NCI-H1436 treated with DMSO at 0.1 percent for 48 hours (cell line): ENCODE measurements around the gene SRA1.

Experiments used
- DNase-seq: peaks from one replicate; lab custom pipeline; 2025; lab: John Stamatoyannopoulos, UW

Gene SRA1

DNA sequence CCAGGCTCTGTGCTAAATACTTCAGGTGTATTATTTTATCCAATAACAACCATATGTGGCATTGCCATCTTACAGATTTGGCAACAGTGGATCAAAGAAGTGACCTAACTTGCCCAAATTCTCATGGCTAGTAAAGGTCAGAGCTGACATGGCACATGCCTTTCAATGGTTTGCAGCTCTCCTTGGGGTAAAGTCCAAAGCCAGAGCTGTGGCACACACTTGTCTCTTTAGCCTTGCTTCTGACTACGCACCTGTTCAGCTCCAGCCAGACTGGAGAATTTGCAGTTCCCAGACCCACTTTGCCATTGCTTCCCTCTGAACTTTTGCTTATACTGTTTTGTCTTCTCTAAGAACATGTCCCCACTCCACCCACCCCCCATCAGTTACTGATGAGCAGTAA is 13.2 kb upstream of the SRA1 start:
- no peak for DNase-seq

DNA sequence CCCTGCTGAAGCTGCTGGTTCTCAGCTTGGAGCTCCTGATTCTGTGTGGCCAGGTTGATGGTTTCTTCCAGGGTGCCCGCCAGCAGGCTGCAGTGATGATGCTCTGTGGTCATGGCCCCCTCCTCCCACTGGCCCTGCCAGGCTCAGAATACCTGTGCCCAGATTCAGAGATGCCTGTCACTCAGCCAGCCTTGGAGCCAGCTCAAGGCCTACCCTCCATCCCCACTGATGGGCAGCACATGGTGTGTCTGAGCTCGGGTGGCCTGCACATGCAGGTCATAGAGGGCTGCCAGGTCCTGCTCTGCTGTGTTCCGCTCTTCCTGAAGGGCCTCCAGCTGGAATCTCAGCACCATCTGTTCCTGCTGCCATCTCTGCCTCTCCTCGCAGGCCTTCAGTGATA is 12.8 kb upstream of the SRA1 start:
- no peak for DNase-seq

DNA sequence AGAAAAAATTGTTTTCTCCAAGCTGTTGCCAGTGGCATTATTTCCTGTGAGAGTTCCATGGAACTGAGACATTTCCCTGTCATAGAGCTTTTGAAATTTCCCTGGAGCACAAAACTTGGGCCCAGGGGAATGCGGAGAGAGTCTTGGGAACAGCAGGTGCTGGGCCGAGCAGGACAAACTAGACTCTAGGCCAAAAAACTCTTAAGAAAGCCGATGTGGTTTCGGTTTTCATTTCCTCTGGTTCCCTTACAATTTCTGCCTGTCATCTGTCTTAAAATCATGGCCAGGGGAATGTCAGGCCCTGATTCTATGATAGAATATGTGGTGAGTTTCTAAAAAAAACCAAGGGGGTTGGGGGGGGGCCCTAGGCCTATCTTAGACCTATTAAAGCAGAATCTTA is 11.9 kb upstream of the SRA1 start:
- no peak for DNase-seq

DNA sequence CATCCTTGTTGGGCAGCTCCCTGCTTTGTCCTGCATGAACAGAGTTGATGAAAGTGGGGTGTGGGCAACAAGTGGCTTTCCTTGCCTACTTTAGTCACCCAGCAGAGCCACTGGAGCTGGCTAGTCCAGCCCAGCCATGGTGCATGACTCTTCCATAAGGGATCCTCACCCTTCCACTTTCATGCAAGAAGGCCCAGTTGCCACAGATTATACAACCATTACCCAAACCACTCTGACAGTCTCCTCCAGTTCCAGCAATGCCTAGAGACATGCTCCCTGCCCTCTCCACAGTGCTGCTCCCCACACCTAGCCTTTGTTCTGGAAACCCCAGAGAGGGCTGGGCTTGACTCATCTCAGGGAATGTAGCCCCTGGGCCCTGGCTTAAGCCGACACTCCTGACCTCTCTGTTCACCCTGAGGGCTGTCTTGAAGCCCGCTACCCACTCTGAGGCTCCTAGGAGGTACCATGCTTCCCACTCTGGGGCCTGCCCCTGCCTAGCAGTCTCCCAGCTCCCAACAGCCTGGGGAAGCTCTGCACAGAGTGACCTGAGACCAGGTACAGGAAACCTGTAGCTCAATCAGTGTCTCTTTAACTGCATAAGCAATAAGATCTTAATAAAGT is 11.3 kb upstream of the SRA1 start:
- DNase-seq = no peak

DNA sequence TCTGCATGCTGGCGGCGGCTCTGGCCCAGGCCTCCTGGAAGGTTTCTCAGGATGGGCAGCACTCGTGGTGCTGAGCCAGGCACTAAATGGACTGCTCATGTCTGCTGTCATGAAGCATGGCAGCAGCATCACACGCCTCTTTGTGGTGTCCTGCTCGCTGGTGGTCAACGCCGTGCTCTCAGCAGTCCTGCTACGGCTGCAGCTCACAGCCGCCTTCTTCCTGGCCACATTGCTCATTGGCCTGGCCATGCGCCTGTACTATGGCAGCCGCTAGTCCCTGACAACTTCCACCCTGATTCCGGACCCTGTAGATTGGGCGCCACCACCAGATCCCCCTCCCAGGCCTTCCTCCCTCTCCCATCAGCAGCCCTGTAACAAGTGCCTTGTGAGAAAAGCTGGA is 10.6 kb upstream of the SRA1 start:
- no peak for DNase-seq

DNA sequence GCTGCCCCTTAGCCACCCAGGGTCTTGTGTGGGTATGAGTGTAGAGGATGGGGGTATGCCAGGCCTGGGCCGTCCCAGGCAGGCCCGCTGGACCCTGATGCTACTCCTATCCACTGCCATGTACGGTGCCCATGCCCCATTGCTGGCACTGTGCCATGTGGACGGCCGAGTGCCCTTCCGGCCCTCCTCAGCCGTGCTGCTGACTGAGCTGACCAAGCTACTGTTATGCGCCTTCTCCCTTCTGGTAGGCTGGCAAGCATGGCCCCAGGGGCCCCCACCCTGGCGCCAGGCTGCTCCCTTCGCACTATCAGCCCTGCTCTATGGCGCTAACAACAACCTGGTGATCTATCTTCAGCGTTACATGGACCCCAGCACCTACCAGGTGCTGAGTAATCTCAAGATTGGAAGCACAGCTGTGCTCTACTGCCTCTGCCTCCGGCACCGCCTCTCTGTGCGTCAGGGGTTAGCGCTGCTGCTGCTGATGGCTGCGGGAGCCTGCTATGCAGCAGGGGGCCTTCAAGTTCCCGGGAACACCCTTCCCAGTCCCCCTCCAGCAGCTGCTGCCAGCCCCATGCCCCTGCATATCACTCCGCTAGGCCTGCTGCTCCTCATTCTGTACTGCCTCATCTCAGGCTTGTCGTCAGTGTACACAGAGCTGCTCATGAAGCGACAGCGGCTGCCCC is 10.0 kb upstream of the SRA1 start:
- no peak for DNase-seq

DNA sequence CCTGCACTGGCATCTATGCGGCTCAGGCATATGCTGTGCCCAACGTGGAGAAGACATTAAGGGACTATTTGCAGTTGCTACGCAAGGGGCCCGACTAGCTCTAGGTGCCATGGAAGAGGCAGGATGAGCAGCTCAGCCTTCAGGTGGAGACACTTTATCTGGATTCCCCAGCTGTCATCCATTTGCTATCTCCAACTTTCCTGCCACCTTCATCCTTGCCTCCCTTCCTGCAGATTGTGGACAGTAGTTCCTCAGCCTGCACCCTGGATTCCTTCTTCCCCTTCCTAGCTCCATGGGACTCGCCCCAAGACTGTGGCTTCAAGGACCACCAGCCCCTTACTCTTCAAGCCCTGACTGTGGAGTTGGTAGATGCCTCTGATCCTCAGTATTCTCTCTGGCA is 9.4 kb upstream of the SRA1 start:
- no peak for DNase-seq

DNA sequence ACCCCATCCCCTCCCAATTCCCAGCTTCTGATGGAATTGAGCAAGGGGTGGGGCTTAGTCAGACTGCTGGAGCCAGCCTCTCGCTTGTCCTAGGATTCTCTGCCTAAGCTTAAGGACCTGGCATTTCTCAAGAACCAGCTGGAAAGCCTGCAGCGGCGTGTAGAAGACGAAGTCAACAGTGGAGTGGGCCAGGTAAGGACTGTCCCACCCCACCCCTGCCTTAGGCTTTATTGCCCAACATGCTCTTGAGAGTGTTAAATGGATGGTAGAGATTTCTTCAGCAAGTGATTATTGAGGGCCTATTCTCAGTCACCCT is 8.5 kb upstream of the SRA1 start:
- no peak for DNase-seq

DNA sequence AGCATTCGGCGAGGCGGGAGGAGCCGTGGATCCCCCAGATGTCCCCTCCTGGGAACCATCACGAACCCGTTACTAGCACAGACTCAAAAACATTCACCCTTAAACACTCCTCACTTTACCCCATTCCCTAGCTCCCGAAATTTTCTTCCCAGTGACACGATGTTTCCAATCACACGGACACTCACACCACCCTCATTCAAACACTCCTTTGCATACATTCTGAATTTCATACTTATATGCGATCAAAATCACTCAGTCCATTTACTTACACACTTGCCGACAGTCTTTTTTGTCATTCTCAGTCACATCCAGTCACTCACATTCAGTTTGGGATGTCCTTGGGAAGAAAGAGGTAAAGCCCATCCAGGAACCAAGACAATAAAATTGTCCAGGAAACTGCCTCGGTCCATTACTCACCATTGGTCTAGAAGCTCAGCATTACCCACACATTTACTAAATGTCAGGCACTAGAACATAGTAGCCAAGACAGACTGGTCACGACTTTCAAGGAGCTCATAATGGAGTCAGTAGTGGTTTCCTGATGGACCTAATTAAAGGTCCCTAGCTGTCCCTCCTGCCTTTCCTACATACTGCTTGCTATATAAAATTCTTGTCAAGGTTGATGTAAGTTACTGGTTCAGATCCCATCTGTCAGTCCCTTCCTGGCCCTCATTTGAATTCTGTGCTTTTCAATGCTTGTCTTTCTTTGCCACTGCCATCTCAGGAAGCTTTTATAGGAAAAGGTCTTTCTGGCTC is 7.9 kb upstream of the SRA1 start:
- DNase-seq = no peak

DNA sequence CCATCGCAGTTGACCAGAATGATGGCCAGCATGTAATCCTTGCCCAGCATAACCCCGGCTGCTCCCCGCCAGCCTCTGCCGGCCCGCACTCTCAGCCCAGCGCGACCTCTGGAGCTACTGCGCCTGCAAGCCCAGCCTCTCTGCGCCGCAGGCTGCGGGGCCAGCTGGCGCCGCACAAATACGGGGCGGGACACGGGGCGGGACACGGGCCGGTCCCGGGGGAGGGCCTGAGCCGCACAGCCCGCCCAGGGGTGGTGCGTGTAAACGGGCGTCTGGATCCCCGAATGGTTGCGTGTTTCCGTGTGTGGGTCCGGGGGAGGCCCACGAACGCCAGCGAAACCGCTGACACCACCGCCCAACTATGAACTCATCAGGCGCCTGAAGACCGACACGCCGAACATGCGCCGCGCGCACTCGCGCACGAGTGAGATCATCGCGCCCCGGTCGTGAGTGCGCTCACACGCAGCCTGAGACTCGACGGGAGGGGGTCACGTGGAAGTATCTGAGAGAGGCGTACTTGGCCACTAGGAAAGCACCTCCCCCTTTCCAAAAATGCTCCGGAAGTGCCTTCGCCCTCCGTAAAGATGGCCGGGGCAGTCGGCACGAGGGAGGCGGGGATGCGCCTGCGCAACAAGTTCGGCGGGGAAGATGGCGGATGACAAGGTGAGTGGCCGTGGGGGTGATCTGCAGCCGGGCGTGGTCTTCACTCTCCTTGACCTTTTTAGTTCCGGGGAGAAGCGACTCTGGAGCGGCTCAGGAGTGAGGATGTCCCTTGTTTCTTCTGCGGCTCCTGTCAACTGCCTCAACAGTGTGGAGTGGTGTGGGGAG is 7.1 kb upstream of the SRA1 start, which contains the start of the genes APBB3 and SLC35A4:
APBB3 (minus strand) TSS at position 403 of the 828 bp plus-strand sequence; CDS start at position 50, 353 bp downstream.
SLC35A4 (plus strand) TSS at position 633 of the 828 bp plus-strand sequence. CDS start 2,342 bp downstream, outside the sequence.
- DNase-seq = peak; percentile 80

DNA sequence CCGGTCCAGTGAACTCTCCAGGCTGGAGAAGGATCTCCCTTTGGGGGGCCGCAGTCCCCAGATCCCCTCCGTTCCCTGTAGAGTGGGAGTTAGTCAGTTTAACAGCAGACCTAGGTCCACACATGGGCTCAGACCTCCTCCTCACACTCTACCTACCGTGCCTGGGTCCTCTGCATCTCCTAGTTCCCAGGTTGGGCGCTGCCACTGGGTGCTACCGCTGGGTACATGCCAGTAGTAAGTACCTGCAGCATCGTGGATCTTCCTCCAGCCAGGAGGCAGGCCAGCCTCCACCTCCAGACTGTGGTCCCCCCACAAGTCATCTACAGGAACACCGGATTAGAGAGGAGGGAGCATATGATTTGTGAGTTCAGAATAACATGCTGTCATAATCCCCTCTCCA is 6.3 kb upstream of the SRA1 start:
- DNase-seq = no peak

DNA sequence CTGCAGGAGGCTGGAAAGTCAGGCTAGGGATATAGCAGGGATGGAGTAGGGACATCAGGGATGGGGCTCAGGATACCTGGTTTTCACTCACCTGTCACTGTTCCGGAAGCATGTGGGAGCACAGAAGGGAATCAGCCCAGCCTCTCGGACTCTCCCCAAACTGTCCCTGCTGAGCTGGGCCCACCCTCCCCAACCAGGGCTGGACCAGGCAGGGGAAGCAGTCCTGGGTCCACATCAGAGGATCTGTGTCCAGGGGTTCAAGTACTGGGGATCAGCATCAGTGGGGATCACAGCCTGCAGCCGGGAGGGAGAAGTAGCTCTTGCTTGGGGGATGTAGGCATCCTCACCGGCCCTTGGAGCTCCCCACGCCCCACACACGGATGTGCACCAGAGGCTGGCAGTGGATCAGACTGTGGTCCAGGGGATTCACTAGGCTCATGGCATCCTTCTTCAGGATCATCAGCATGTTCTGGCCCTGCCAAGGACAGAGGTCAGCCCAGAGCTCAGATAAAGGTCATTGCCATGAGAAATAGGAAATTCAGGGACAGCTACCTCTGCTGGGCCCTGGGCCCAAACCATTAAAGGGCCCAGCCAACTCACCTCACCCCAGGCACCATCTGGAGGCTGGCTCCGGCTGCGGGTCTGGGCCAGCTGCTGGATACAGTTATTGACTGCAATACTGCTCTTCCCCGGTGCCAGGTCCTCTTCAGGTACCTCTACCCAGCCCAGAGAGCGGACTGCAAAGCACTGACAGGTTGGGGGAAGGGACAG is 4.7 kb upstream of the SRA1 start:
- no peak for DNase-seq

DNA sequence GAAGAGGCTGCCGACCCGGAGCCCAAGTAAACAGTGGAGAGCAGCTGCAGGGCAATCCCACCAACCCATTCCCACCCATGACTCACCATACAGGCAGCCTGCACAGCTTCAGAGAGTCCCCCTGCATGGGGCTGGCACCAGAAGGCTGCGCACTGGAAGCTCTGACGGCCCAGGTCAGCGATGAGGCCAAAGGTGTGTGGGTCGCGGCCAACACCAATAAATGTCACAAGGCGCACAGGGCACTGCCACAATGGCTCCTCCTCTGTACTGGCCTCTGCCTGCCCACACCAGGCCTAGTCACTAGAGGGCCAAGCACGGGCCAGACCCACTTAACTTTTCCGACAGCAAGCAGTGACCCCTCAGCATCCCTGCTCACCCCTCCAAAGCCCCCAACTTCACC is 3.0 kb upstream of the SRA1 start:
- no peak for DNase-seq

DNA sequence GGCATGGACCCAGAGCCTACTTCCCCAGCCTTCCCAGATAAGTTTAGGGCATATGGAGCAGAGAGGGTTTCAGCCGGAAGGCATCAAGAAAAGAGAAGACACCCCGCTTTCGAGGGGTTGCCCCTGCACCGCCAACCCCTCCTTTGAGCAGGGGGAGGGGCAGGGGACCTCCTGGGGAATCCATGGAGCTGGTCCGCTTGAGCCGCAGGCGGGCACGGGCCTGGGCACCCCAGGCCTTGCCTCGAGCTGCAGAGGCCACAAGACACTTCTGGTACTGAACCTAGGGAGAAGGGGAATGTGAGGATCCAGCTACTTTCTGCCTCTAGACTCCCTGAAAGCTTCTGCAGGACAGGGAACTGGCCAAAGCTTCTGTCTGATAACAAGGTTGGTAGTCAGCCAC is 1.3 kb upstream of the SRA1 start:
- no peak for DNase-seq

DNA sequence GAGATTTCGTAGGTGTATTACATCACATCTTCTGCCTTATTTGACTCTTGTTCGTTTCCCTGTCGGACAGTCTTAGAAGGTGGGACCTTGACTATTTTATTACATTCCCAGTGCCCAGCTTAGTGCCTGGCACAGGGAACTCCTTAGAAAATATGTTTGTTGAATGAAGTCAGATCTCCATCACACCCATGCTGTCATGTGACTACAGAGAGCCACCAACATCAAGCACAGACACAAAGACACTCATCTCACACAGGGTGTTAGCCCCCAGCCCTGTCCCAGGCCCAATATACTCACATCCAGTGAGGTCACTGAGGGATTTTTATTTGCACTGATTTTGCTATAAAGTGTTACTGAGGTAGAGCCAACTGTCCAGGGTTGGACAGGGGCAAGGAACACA is 692 bp upstream of the SRA1 start:
- DNase-seq = no peak

DNA sequence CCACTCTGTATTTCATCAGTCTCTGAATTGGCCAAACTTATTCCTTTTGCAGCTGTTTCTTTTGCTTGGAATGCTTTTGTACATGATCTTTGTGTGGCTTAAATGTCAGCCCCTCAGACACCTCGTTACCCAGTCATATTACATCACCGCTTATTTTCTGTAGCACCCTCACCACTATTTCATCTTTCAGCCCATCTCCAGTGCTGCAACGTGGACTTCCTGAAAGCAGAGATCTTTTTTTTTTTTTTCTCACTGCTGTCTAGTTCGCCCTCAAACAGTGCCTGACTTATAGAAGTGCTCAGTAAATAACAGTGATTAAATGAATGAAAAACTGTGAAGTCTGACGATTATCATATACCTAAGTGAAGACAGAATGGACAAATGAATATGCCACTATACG is 835 bp downstream of the SRA1 start:
- no peak for DNase-seq

DNA sequence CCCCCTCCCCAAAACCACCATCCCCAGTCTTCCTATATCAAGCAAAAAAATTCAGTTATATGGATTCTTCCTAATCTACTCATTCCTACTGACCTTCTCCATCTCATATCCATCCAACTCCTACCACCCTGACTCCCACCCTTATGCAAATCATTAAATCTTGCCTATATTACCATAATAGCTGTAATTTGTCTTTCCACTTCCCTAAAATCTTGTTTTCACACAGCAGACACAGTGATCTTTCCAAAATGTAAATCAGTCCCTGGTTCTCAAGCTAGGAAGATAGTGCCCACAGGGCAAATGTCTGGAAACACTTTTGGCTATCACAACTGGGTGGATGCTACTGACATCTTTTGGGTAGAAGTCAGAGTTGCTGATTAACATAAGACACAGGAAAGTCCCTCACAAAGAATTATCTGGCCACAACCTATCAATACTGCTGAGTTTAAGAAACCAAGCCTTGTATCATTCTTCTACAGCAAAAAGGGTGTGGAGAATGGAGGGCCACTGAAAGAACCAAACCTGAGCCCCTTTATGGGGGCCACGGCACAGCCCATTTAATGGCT is 1.4 kb downstream of the SRA1 start:
- no peak for DNase-seq

DNA sequence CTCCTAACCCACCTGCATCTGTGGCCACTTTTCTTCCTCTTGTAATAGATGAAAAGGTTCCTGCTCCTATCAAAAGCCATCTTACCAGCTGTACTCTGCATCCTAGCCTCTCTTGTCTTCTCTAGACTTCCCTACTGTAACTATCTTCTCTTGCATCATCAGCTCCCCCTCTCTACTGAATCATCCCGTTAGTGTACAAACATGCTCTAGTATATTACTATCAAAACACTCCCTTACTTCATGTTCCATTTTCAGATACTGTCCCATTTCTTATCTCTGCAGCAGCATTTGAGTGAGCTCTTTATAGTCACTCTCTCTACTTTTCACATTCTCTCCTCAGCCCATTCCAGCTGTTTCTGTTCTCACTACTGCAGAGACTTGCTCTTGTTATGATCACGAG is 2.8 kb downstream of the SRA1 start:
- DNase-seq = no peak

DNA sequence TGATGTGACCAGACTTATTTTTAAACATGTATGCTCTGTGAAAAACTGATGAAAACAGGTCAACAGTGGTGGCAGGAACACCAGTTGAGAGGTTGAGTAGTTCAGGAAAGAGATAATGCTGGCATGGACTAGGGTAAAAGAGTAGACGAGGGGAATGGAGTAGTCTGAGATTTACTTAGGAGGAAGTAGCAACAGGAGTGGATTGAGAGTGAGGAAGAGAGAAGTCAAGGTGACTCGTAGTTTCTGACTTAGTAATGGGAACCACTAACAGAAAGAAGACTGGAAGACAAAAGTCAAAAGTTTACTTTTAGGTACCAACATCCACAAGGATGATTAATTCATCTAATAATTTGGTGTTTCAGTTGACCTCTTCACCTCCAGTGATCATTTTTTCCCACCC is 3.6 kb downstream of the SRA1 start:
- DNase-seq = no peak

DNA sequence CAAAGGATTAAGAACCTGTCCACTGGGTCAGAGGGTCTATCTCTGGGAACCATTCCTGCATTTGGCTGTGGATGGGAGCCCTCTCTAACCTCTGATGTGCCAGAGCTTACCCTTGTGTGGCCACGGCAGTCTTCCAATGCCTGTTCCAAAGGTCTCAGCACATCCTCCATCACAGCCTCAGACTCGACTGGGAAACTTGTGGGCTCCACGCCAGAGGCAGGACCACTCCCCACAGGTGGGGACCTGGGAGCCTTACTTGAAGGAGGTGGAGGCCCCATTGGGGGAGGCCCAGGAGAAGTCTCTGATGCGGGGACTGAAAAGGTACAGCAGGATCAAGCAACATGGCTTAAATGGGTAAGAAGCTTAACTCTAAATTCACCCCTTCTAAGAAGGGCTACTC is 5.4 kb downstream of the SRA1 start:
- DNase-seq = no peak
